Measurements from ENCODE around the gene CA11. TPM values are rescaled to one million over a fixed set of nuclear protein-coding genes. Genes with fewer than 3 reads are reported as not detected.

Gene CA11
- total RNA-seq, 1 donor from 2014 or later, result 9.1 TPM

DNA sequence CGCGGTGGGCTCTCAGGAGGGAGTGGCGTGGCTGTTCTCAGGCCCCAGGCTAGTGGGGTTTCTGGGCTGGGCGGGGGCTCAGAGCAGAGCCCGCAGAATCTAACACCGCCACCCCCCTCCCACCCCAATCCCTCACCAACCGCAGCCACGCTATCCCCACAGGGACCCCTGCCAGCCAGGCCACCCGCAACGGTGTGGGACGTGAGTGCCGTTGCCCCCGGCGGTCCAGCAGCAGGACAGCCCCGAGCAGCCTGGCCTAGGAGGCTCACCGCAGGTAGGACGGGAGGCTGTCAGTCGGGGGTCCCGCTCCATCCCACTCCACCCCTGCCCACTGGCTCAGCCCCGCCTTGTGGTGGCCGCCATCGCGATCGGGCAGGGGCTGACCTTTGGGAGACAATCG, 27.0 kb upstream of the CA11 start, which contains the start of gene NTN5:
TSS of gene NTN5 (minus strand) at position 24 of the 400 bp plus-strand sequence. CDS start 2,031 bp downstream, outside the sequence.
- no peaks in the 10 kb centered on the region for H3K36me3 Mint-ChIP-seq (ENCODE audit: low read depth)

DNA sequence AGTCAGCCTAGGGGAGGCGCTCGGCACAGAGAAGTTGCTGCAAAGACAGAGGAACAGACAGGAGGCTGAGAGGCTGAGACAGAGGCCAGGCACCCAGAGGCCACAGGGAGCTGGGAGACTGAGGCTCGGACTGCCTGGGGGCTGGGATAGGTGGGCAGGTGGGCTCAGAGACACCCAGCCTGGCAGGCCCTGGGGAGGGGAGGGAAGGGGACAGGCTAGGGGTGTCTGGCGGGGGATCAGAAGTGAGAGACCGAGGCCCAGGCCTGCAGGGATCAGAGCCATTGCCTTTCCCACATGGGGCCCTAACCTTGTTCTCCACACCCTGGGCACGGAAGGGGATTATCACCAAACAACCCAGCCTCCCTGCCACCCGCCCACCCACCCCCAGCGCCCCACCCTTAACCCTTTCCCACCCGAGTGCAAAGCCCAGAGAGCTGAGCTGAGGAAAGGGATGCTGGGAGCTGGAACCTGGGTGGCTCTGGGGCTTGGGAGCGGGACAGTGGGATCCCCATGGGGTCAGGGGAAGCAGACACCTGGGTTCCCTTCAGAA, 25.5 kb upstream of the CA11 start:
- no peaks in the 10 kb centered on the region for H3K36me3 Mint-ChIP-seq (ENCODE audit: low read depth)
- H3K27ac Mint-ChIP-seq (ENCODE audit: unreplicated experiment), result no peak overlapping the region
- TF ChIP-seq, protein P1, sequence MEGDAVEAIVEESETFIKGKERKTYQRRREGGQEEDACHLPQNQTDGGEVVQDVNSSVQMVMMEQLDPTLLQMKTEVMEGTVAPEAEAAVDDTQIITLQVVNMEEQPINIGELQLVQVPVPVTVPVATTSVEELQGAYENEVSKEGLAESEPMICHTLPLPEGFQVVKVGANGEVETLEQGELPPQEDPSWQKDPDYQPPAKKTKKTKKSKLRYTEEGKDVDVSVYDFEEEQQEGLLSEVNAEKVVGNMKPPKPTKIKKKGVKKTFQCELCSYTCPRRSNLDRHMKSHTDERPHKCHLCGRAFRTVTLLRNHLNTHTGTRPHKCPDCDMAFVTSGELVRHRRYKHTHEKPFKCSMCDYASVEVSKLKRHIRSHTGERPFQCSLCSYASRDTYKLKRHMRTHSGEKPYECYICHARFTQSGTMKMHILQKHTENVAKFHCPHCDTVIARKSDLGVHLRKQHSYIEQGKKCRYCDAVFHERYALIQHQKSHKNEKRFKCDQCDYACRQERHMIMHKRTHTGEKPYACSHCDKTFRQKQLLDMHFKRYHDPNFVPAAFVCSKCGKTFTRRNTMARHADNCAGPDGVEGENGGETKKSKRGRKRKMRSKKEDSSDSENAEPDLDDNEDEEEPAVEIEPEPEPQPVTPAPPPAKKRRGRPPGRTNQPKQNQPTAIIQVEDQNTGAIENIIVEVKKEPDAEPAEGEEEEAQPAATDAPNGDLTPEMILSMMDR (IDR thresholded peaks at IDR 0.05), result no peak
- no peaks in the 10 kb centered on the region for H3K9me3 Mint-ChIP-seq (ENCODE audit: low read depth)
- no peak overlapping the region for H3K4me3 Mint-ChIP-seq (ENCODE audit: unreplicated experiment)
- DNase-seq (ENCODE audit: low spot score), result no peak
- peaks cover 7% of the 10 kb centered on the region for H3K4me1 Mint-ChIP-seq (ENCODE audit: low read depth)
- no peaks in the 10 kb centered on the region for H3K27me3 Mint-ChIP-seq (ENCODE audit: low read depth)

More for the DNA sequence above, 27.0 kb upstream of the CA11 start, which contains the start of gene NTN5:
- TF ChIP-seq, protein P1 (IDR thresholded peaks at IDR 0.05), result no peak
- Mint-ChIP-seq H3K27me3 (ENCODE audit: low read depth) (no peaks in the 10 kb centered on the region), H3K27ac (ENCODE audit: unreplicated experiment) (no peak within 1 kb of the TSS), H3K9me3 (ENCODE audit: low read depth) (no peaks in the 10 kb centered on the region), H3K4me1 (ENCODE audit: low read depth) (peaks cover 7% of the 10 kb centered on the region), H3K4me3 (ENCODE audit: unreplicated experiment) (no peak within 1 kb of the TSS)
- no peak for DNase-seq (ENCODE audit: low spot score)

DNA sequence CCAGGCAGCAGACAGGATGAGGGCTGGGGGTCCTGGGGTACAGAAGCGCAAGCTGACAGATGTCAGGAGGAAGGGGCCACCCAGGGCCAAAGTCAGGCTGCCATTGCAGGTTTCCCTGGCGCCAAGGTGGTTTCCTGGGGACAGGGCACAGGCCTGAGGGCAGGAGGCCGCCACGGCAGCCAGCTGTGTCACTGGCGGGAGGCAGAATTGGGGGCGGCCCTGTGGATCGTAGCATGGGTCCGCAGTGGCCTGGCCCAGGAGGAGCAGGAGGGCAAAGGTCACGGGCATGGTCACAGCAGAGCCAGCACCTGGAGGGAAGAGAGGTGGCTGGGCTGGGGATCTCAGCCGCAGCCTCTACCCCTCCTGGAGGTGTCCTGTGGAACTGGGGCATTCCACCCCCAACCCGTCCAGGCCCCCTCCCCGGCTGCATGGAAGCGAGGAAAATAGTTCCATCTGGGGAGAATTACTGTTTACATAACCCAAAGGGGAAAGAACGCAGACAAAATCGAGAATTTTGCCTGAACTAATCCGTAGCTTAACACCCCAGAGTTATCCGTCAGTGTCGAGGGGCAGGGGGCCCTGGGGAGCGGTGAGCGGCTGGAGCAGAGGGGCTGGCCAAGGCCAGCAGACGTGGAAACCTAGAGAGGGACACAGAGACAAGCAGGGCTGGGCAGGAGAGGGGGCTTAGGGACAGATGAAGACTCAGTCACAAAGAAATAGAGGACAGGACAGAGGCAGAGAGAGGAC, 24.9 kb upstream of the CA11 start:
- Mint-ChIP-seq H3K4me1 (ENCODE audit: low read depth) (peaks cover 7% of the 10 kb centered on the region), H3K36me3 (ENCODE audit: low read depth) (no peaks in the 10 kb centered on the region), H3K4me3 (ENCODE audit: unreplicated experiment) (no peak overlapping the region), H3K27ac (ENCODE audit: unreplicated experiment) (no peak overlapping the region), H3K27me3 (ENCODE audit: low read depth) (no peaks in the 10 kb centered on the region), H3K9me3 (ENCODE audit: low read depth) (no peaks in the 10 kb centered on the region)
- no peak for DNase-seq (ENCODE audit: low spot score)
- TF ChIP-seq, protein P1 (IDR thresholded peaks at IDR 0.05), result no peak

DNA sequence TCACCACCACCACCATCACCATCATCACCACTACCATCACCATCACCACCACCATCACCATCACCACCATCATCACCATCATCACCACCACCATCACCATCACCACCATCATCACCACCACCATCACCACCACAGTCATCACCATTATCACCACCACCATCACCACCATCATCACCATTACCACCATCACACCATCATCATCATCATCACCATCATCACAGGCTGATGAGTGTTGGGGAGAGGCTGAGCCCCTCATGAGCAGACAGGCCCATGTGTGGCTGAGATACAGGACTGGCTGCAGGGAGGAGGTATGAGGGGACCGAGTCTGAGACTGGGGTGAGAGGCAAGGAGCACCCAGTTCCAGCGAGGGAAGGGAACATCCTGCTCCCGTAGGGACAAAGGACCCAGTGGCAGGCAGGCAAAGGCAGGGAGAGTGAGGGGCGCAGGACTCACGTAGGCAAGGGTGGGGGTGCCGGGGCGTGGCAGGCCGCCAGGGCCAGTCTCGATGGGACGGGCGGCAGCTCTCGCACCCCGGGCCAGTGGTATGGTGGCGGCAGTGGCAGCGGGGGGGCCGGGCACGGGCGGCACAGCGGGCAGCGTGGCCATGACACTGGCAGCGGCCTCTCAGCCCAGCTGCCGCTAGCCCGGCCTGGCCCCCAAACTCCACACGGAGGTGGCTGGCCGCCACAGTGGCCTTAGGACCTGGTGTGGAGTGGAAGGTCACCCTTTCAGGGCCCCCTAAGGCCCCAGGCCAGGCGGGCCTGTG, 24.1 kb upstream of the CA11 start:
- Mint-ChIP-seq H3K4me1 (ENCODE audit: low read depth) (peaks cover 2% of the 10 kb centered on the region), H3K27me3 (ENCODE audit: low read depth) (no peaks in the 10 kb centered on the region), H3K9me3 (ENCODE audit: low read depth) (no peaks in the 10 kb centered on the region), H3K36me3 (ENCODE audit: low read depth) (no peaks in the 10 kb centered on the region), H3K4me3 (ENCODE audit: unreplicated experiment) (no peak overlapping the region), H3K27ac (ENCODE audit: unreplicated experiment) (no peak overlapping the region)
- no peak for DNase-seq (ENCODE audit: low spot score)
- TF ChIP-seq, protein P1 (IDR thresholded peaks at IDR 0.05), result no peak

DNA sequence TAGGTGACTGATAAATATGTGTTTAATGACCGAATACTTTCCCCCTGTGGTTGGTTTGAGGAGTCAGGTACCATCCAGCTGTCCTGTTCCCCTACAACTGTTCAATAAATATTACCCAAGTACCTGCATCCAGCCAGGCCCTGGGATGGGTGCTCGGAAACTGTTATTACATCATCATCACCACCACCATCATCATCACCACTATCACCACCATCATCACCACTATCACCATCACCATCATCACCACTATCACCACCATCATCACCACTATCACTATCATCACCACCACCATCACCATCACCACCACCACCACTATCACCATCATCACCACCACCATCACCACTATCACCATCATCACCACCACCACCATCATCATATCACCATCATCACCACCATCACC, 22.8 kb upstream of the CA11 start:
- no peaks in the 10 kb centered on the region for H3K9me3 Mint-ChIP-seq (ENCODE audit: low read depth)
- no peaks in the 10 kb centered on the region for H3K36me3 Mint-ChIP-seq (ENCODE audit: low read depth)
- no peaks in the 10 kb centered on the region for H3K4me1 Mint-ChIP-seq (ENCODE audit: low read depth)
- H3K4me3 Mint-ChIP-seq (ENCODE audit: unreplicated experiment), result no peak overlapping the region
- TF ChIP-seq, protein P1 (IDR thresholded peaks at IDR 0.05), result no peak
- DNase-seq (ENCODE audit: low spot score), result no peak
- no peaks in the 10 kb centered on the region for H3K27me3 Mint-ChIP-seq (ENCODE audit: low read depth)
- no peak overlapping the region for H3K27ac Mint-ChIP-seq (ENCODE audit: unreplicated experiment)

Data from chondrocyte (in vitro differentiated cells).